Stomach (tissue), 9 donors: ENCODE results near the gene D2HGDH. TPM values are rescaled to one million over a fixed set of nuclear protein-coding genes. Genes with fewer than 3 reads are reported as not detected.

Source experiments
- DNase-seq, 2 donors: peaks; one replicate each; pipeline versions ENCODE4 v3.0.0 to v3.0.0-alpha.2; 2013 to 2019
- H3K27ac ChIP-seq, 5 donors: fragments of 200-600 bp in 4 of 5; sonication (generic) in 4 of 5; one replicate each; pipeline ENCODE4 v1.5.1; 2013 to 2019; ENCODE audit warnings: mild to moderate bottlenecking in 1 of 5, moderate library complexity in 1 of 5
- H3K27me3 ChIP-seq, 3 donors: fragments of 200-600 bp; sonication (generic); one replicate each; pipeline ENCODE4 v1.5.1; 2017 to 2019; ENCODE audit warnings: mixed run types in 1 of 3
- H3K36me3 ChIP-seq, 4 donors: fragments of 200-600 bp; sonication (generic); 1 replicate in 3 of 4; 2 replicates in 1 of 4; pipeline ENCODE4 v1.5.1; 2016 to 2019
- H3K4me1 ChIP-seq, 4 donors: fragments of 200-600 bp; sonication (generic); one replicate each; pipeline ENCODE4 v1.5.1; 2016 to 2019
- H3K4me3 ChIP-seq, 4 donors: fragments of 200-600 bp; sonication (generic) in 3 of 4; one replicate each; pipeline ENCODE4 v1.5.1; 2016 to 2019; ENCODE audit warnings: mild to moderate bottlenecking in 1 of 4
- H3K9me3 ChIP-seq, 4 donors: fragments of 200-600 bp; sonication (generic); one replicate each; pipeline ENCODE4 v1.5.1; 2016 to 2019
- CTCF ChIP-seq, 7 experiments: fragments of 450-650 bp in 4 of 7; fragments of 200-600 bp in 3 of 7; sonication (generic) in 3 of 7; IDR thresholded peaks; one replicate each; pipeline ENCODE4 v1.5.1; 2016 to 2019; ENCODE audit warnings: antibody characterized with exemption in 7 of 7, control low read depth in 2 of 7, mild to moderate bottlenecking in 1 of 7
- EP300 ChIP-seq: sonication (generic); formaldehyde crosslinking; IDR thresholded peaks from one replicate; pipeline ENCODE4 v1.6.1; 2017; ENCODE audit warnings: antibody characterized with exemption
- POLR2A ChIP-seq, 4 donors: fragments of 450-650 bp; IDR thresholded peaks; one replicate each; pipeline ENCODE4 v1.6.1; 2016; ENCODE audit warnings: antibody characterized with exemption in 4 of 4, control low read depth in 2 of 4, mild to moderate bottlenecking in 1 of 4, moderate library complexity in 1 of 4
- POLR2AphosphoS5 ChIP-seq, 3 donors: sonication (generic); formaldehyde crosslinking; IDR thresholded peaks; one replicate each; pipeline ENCODE4 v1.6.1; 2016; ENCODE audit warnings: antibody characterized with exemption in 3 of 3
- WGBS, 5 donors: extraction: QIAGEN DNeasy Blood & Tissue Kit in 3 of 5; methylation state at CpG; one replicate each; pipeline versions ENCODE4 v1.1.5 to v1.1.7; 2013 to 2018; 5-methylcytosine and 5-hydroxymethylcytosine counted together
- intact Hi-C: fragments of 100-400 bp; cut with DNase I; formaldehyde crosslinking; loops from one replicate; pipeline ENCODE4 v1.15.1; 2023; ENCODE audit warnings: low total_unique reads
- polyA plus RNA-seq, 3 donors: library from polyadenylated mRNA; stranded (reverse); fragments of 200-250 nt; gene quantifications; one replicate each; pipeline ENCODE4 v1.2.3, GENCODE V29; 2013
- total RNA-seq, 5 donors: library from RNA; depleted of rRNA; stranded (reverse); fragments of >200 nt; gene quantifications; one replicate each; pipeline versions ENCODE4 v1.1.0 to v1.2.3, GENCODE V29; 2014 to 2016
- donor health status: healthy with polysubstance abuse.
- donor health status: Bipolar disorder and iron deficiency.
- donor health status: healthy.

The D2HGDH gene
- total and polyA plus RNA-seq, 8 donors, result 17.3 to 369 (median 27.9) TPM

DNA sequence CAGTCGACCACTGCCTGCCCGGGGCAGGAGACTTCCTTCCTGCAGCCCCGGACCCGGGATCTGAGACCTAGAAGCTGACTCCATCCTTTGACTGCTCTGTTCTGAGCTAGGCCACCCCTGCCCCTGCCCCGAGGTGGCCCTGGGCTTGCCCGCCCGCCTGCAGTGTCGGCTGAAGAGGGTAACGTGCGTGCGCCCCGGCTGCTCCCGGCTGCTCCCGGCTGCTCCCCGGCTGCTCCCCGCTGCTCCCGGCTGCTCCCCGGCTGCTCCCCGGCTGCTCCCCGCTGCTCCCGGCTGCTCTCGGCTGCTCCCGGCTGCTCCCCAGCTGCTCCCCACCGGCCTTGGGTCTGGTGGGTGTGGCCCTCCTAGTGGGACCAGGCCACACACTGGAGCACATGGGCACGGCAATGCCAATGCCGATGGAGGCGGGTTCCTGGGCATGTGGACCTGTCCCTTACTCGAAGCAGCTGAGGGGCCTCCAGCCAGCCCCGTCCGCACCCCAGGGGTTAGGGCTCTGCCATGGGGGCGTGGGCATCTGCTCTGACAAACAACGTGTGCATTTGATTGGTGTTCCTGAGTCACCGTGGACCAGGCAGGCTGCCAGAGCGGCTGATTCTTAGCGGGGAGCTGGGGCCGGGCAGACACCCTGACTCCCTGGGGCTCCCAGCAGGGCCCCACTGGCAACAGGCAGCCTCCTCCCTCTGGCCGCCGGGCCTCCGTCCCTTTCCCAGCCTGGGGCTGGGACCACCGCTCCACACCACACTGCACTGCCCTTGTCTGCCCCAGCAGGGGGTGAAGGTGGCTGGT is 40.2 kb downstream of the D2HGDH start:
- no peaks in the 10 kb centered on the region for H3K9me3 ChIP-seq

GRCh38 chr2:241775223-241776177 is 41.1 kb downstream of the D2HGDH start:
- Histone ChIP-seq H3K4me1 (peaks cover 4 to 36% (median 30%) of the 10 kb centered on the region in 4 donors), H3K9me3 (peaks cover 0 to 5% (median 0%) of the 10 kb centered on the region in 4 donors), H3K27me3 (peaks cover 0 to 77% (median 33%) of the 10 kb centered on the region in 3 donors), H3K27ac (no peak overlapping the region), H3K36me3 (no peaks in the 10 kb centered on the region), H3K4me3 (no peak overlapping the region)
- TF ChIP-seq POLR2A (IDR thresholded peaks at IDR 0.05) (no peak), CTCF (IDR thresholded peaks at IDR 0.05) (no peak), EP300 (no peak), POLR2AphosphoS5 (IDR thresholded peaks at IDR 0.05) (no peak)
- intact Hi-C loops, result no loop called here
- WGBS, 5 donors, result 71 to 78% (median 74%) methylated on average over 29 to 34 of the region's 34 CpGs
- DNase-seq, result no peak

More for the DNA sequence above, 40.2 kb downstream of the D2HGDH start:
- 43 to 64% (median 51%) methylated on average over 27 to 40 of the region's 40 CpGs for WGBS, 5 donors
- no peaks in the 10 kb centered on the region for H3K36me3 ChIP-seq
- H3K27me3 ChIP-seq, result peaks cover 0 to 78% (median 33%) of the 10 kb centered on the region in 3 donors
- peaks cover 4 to 36% (median 30%) of the 10 kb centered on the region in 4 donors for H3K4me1 ChIP-seq
- H3K27ac ChIP-seq, result no peak overlapping the region
- H3K4me3 ChIP-seq, result no peak overlapping the region
- DNase-seq, result peak; percentile 41 to 67
- intact Hi-C loops, result no loop called here
- TF ChIP-seq POLR2AphosphoS5 (IDR thresholded peaks at IDR 0.05) (no peak), POLR2A (IDR thresholded peaks at IDR 0.05) (no peak), EP300 (no peak), CTCF (IDR thresholded peaks at IDR 0.05) (no peak)

GRCh38 chr2:241776336-241777169 is 42.1 kb downstream of the D2HGDH start, which contains the start of gene GAL3ST2:
Gene GAL3ST2, plus strand, starts transcription at chr2:241776822. Its CDS starts 134 bp downstream, at chr2:241776956.
- 53 to 81% (median 56%) methylated on average over 13 to 27 of the region's 27 CpGs for WGBS, 5 donors
- peaks cover 0 to 67% (median 33%) of the 10 kb centered on the region in 3 donors for H3K27me3 ChIP-seq
- no peak within 1 kb of the TSS for H3K4me3 ChIP-seq

More at GRCh38 chr2:241776336-241777169, 42.1 kb downstream of the D2HGDH start, which contains the start of gene GAL3ST2:
- DNase-seq, result no peak
- Histone ChIP-seq H3K4me1 (peaks cover 4 to 32% (median 24%) of the 10 kb centered on the region in 4 donors), H3K36me3 (no peaks in the 10 kb centered on the region), H3K27ac (no peak within 1 kb of the TSS), H3K9me3 (peaks cover 0 to 13% (median 2%) of the 10 kb centered on the region in 4 donors)
- intact Hi-C loops, result no loop called here
- no peak for TF ChIP-seq EP300
- TF ChIP-seq POLR2A (IDR thresholded peaks at IDR 0.05), result no peak
- no peak for TF ChIP-seq POLR2AphosphoS5 (IDR thresholded peaks at IDR 0.05)
- TF ChIP-seq CTCF (IDR thresholded peaks at IDR 0.05), result no peak
